HEK293 (cell line): ENCODE results near the gene RDX.

Source experiments
- CTCF ChIA-PET: fragments of 350-600 bp; formaldehyde crosslinking; extraction: SDS; loops from one replicate; lab custom pipeline; 2021; ENCODE audit warnings: antibody characterized with exemption; lab: Yijun Ruan, JAX
- POLR2A ChIA-PET: fragments of 300-600 bp; formaldehyde crosslinking; extraction: SDS; loops from one replicate; lab custom pipeline; 2020; ENCODE audit warnings: antibody characterized with exemption, inconsistent platforms; lab: Yijun Ruan, JAX
- H3K27ac ChIP-seq: fragments of 200-500 bp; sonication (Bioruptor generic); 2 replicates; pipeline ENCODE4 v1.5.1; 2014; ENCODE audit warnings: low read depth, low read length, control low read depth, inconsistent platforms; ENCODE audit errors: extremely low read depth
- H3K36me3 ChIP-seq, 2 experiments: fragments of 200-500 bp in 1 of 2; sonication (Bioruptor generic) in 1 of 2; 1 replicate in 1 of 2; 2 replicates in 1 of 2; pipeline ENCODE4 v1.5.1; 2014 to 2017; ENCODE audit warnings: inconsistent platforms in 2 of 2, low read length in 2 of 2; ENCODE audit not compliant: control insufficient read depth in 2 of 2, insufficient read depth in 1 of 2
- H3K4me1 ChIP-seq: fragments of 200-500 bp; sonication (Bioruptor generic); 2 replicates; pipeline ENCODE4 v1.5.1; 2014; ENCODE audit warnings: mild to moderate bottlenecking, low read length, inconsistent platforms; ENCODE audit not compliant: control insufficient read depth, insufficient read depth
- H3K4me3 ChIP-seq: 2 replicates; pipeline ENCODE4 v1.5.1; 2011; ENCODE audit warnings: low read depth, mild to moderate bottlenecking, control low read depth, low read length, moderate library complexity
- H3K9me3 ChIP-seq: fragments of 200-500 bp; sonication (Bioruptor generic); 2 replicates; pipeline ENCODE4 v1.5.1; 2014; ENCODE audit warnings: low read depth, low read length, inconsistent platforms; ENCODE audit not compliant: control insufficient read depth, insufficient read depth
- MZF1 ChIP-seq: fragments of 450-650 bp; formaldehyde crosslinking; IDR thresholded peaks from 2 replicates; pipeline ENCODE4 v1.5.1; 2017; ENCODE audit warnings: missing biosample characterization, missing genetic modification characterization, borderline replicate concordance
- TCF7L2 ChIP-seq: IDR thresholded peaks from 2 replicates; pipeline ENCODE4 v1.6.1; 2011; ENCODE audit warnings: low read depth, mild to moderate bottlenecking, inconsistent platforms, low read length, moderate library complexity, borderline replicate concordance
- ZBTB20 ChIP-seq: fragments of 450-650 bp; formaldehyde crosslinking; IDR thresholded peaks from 2 replicates; pipeline ENCODE4 v1.5.1; 2016; ENCODE audit warnings: missing biosample characterization, missing genetic modification characterization
- ZBTB48 ChIP-seq: fragments of 450-650 bp; formaldehyde crosslinking; IDR thresholded peaks from 2 replicates; pipeline ENCODE4 v1.5.1; 2016; ENCODE audit warnings: missing biosample characterization, missing genetic modification characterization
- ZBTB7A ChIP-seq: fragments of 450-650 bp; formaldehyde crosslinking; IDR thresholded peaks from 2 replicates; pipeline ENCODE4 v1.5.1; 2016; ENCODE audit warnings: low read depth, missing biosample characterization, missing genetic modification characterization
- ZNF16 ChIP-seq: fragments of 450-650 bp; formaldehyde crosslinking; IDR thresholded peaks from 2 replicates; pipeline ENCODE4 v1.5.1; 2016; ENCODE audit warnings: low read depth, missing biosample characterization, missing genetic modification characterization
- ZNF19 ChIP-seq: fragments of 450-650 bp; formaldehyde crosslinking; IDR thresholded peaks from 2 replicates; pipeline ENCODE4; 2016; ENCODE audit warnings: missing biosample characterization, missing genetic modification characterization, low read depth
- ZNF202 ChIP-seq: fragments of 450-650 bp; formaldehyde crosslinking; IDR thresholded peaks from 2 replicates; pipeline ENCODE4 v1.5.1; 2016; ENCODE audit warnings: missing biosample characterization, missing genetic modification characterization, borderline replicate concordance
- ZNF341 ChIP-seq: fragments of 450-650 bp; formaldehyde crosslinking; IDR thresholded peaks from 2 replicates; pipeline ENCODE4; 2016; ENCODE audit warnings: low read depth, missing biosample characterization, missing genetic modification characterization
- ZNF37A ChIP-seq: fragments of 450-650 bp; IDR thresholded peaks from 2 replicates; pipeline ENCODE4 v1.5.1; 2018; ENCODE audit warnings: missing biosample characterization, missing genetic modification characterization
- ZNF404 ChIP-seq: fragments of 450-650 bp; formaldehyde crosslinking; IDR thresholded peaks from 2 replicates; pipeline ENCODE4 v1.5.1; 2017; ENCODE audit warnings: missing biosample characterization, missing genetic modification characterization
- ZNF555 ChIP-seq: fragments of 450-650 bp; formaldehyde crosslinking; conservative IDR thresholded peaks from 2 replicates; pipeline ENCODE4 v1.5.1; 2017; ENCODE audit warnings: missing biosample characterization, mild to moderate bottlenecking, missing genetic modification characterization, inconsistent platforms
- ZNF560 ChIP-seq: fragments of 450-650 bp; formaldehyde crosslinking; IDR thresholded peaks from 2 replicates; pipeline ENCODE4 v1.5.1; 2017; ENCODE audit warnings: missing biosample characterization, missing genetic modification characterization, borderline replicate concordance
- ZNF660 ChIP-seq: fragments of 450-650 bp; IDR thresholded peaks from 2 replicates; pipeline ENCODE4 v1.5.1; 2018; ENCODE audit warnings: missing biosample characterization, mild to moderate bottlenecking, missing genetic modification characterization
- ZNF785 ChIP-seq: fragments of 450-650 bp; formaldehyde crosslinking; IDR thresholded peaks from 2 replicates; pipeline ENCODE4 v1.5.1; 2016; ENCODE audit warnings: missing biosample characterization, missing genetic modification characterization
- ZSCAN30 ChIP-seq: fragments of 450-650 bp; IDR thresholded peaks from 2 replicates; pipeline ENCODE4 v1.5.1; 2018; ENCODE audit warnings: missing biosample characterization, mild to moderate bottlenecking, missing genetic modification characterization, moderate library complexity
- TF ChIP-seq, protein P1 (sequence below): fragments of 450-650 bp; formaldehyde crosslinking; IDR thresholded peaks from 2 replicates; pipeline ENCODE4 v1.5.1; 2016; ENCODE audit warnings: missing biosample characterization, missing genetic modification characterization
- TF ChIP-seq, protein P2 (sequence below): fragments of 450-650 bp; formaldehyde crosslinking; IDR thresholded peaks from 2 replicates; pipeline ENCODE4 v1.5.1; 2016; ENCODE audit warnings: missing biosample characterization, missing genetic modification characterization, low read depth
- TF ChIP-seq, protein P3 (sequence below): fragments of 450-650 bp; formaldehyde crosslinking; IDR thresholded peaks from 2 replicates; pipeline ENCODE4 v1.5.1; 2016; ENCODE audit warnings: missing biosample characterization, missing genetic modification characterization
- TF ChIP-seq, protein P4 (sequence below): fragments of 450-650 bp; formaldehyde crosslinking; IDR thresholded peaks from 2 replicates; pipeline ENCODE4 v1.5.1; 2017; ENCODE audit warnings: missing biosample characterization, missing genetic modification characterization

Gene RDX

DNA sequence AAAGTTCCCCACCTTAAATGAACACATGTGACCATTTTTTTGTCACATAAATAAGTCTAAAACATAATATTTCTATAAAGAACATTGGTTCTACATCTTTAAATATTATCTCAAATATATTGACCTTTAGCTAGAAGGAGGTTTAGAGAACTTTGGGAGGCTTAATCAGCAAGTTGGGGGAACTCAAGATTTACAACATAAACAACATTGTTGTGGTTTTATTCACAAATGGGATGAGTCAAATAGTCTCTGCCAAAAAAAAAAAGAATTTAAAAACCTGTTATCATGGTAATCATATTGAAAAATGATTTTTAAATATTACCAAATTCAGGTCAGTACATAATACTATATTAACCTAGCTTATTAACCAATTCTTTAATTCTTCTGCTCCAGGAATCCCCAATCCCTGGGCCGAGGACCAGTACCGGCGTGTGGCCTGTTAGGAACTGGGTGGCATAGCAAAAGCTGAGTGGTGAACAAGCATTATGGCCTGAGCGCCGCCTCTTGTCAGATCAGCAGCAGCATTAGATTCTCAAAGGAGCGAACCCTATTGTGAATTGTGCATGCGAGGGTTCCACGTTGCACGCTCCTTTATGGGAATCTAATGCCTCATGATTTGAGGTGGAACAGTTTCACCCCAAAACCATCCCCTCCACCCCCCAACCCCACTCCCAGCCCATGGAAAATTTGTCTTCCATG is 98.2 kb downstream of the RDX start:
- Histone ChIP-seq H3K4me1 (no peaks in the 10 kb centered on the region), H3K4me3 (no peak overlapping the region), H3K27ac (no peak overlapping the region), H3K36me3 (no peaks in the 10 kb centered on the region), H3K9me3 (no peaks in the 10 kb centered on the region)
- no peak for TF ChIP-seq ZSCAN30 (tag by site-specific recombination)
- TF ChIP-seq ZBTB7A (tag by site-specific recombination) = no peak
- no peak for TF ChIP-seq ZNF555 (tag by site-specific recombination)
- TF ChIP-seq, protein P1, sequence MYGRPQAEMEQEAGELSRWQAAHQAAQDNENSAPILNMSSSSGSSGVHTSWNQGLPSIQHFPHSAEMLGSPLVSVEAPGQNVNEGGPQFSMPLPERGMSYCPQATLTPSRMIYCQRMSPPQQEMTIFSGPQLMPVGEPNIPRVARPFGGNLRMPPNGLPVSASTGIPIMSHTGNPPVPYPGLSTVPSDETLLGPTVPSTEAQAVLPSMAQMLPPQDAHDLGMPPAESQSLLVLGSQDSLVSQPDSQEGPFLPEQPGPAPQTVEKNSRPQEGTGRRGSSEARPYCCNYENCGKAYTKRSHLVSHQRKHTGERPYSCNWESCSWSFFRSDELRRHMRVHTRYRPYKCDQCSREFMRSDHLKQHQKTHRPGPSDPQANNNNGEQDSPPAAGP = no peak
- no peak for TF ChIP-seq TCF7L2
- no peak for TF ChIP-seq ZNF560 (tag by site-specific recombination)
- no peak for TF ChIP-seq ZNF19 (tag by site-specific recombination)
- TF ChIP-seq, protein P2, sequence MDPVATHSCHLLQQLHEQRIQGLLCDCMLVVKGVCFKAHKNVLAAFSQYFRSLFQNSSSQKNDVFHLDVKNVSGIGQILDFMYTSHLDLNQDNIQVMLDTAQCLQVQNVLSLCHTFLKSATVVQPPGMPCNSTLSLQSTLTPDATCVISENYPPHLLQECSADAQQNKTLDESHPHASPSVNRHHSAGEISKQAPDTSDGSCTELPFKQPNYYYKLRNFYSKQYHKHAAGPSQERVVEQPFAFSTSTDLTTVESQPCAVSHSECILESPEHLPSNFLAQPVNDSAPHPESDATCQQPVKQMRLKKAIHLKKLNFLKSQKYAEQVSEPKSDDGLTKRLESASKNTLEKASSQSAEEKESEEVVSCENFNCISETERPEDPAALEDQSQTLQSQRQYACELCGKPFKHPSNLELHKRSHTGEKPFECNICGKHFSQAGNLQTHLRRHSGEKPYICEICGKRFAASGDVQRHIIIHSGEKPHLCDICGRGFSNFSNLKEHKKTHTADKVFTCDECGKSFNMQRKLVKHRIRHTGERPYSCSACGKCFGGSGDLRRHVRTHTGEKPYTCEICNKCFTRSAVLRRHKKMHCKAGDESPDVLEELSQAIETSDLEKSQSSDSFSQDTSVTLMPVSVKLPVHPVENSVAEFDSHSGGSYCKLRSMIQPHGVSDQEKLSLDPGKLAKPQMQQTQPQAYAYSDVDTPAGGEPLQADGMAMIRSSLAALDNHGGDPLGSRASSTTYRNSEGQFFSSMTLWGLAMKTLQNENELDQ (tag by site-specific recombination) = no peak
- no peak for TF ChIP-seq ZBTB48 (tag by site-specific recombination)
- no peak for TF ChIP-seq ZNF785 (tag by site-specific recombination)
- no peak for TF ChIP-seq ZBTB20 (tag by site-specific recombination)
- TF ChIP-seq ZNF16 (tag by site-specific recombination) = no peak
- no peak for TF ChIP-seq ZNF37A (tag by site-specific recombination)
- TF ChIP-seq, protein P3, sequence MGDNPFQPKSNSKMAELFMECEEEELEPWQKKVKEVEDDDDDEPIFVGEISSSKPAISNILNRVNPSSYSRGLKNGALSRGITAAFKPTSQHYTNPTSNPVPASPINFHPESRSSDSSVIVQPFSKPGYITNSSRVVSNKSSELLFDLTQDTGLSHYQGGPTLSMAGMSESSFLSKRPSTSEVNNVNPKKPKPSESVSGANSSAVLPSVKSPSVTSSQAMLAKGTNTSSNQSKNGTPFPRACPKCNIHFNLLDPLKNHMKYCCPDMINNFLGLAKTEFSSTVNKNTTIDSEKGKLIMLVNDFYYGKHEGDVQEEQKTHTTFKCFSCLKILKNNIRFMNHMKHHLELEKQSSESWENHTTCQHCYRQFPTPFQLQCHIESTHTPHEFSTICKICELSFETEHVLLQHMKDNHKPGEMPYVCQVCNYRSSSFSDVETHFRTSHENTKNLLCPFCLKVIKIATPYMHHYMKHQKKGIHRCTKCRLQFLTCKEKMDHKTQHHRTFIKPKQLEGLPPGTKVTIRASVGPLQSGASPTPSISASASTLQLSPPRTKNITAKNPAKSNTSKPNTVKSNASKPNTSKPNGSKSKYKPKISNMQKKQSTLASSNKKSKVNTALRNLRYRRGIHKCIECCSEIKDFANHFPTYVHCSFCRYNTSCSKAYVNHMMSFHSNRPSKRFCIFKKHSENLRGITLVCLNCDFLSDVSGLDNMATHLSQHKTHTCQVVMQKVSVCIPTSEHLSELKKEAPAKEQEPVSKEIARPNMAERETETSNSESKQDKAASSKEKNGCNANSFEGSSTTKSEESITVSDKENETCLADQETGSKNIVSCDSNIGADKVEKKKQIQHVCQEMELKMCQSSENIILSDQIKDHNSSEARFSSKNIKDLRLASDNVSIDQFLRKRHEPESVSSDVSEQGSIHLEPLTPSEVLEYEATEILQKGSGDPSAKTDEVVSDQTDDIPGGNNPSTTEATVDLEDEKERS (tag by site-specific recombination) = no peak
- no peak for TF ChIP-seq ZNF404 (tag by site-specific recombination)
- TF ChIP-seq MZF1 (tag by site-specific recombination) = no peak
- TF ChIP-seq, protein P4, sequence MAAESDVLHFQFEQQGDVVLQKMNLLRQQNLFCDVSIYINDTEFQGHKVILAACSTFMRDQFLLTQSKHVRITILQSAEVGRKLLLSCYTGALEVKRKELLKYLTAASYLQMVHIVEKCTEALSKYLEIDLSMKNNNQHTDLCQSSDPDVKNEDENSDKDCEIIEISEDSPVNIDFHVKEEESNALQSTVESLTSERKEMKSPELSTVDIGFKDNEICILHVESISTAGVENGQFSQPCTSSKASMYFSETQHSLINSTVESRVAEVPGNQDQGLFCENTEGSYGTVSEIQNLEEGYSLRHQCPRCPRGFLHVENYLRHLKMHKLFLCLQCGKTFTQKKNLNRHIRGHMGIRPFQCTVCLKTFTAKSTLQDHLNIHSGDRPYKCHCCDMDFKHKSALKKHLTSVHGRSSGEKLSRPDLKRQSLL (tag by site-specific recombination) = no peak
- no peak for TF ChIP-seq ZNF660 (tag by site-specific recombination)
- TF ChIP-seq ZNF202 (tag by site-specific recombination) = no peak
- TF ChIP-seq ZNF341 = no peak
- CTCF ChIA-PET = interaction anchor here (0.8 to 7.9 kb wide), 8 partner anchors 24 to 257 kb away, joined by 3 to 76 read pairs (median 7); partner anchors contain the start of gene FDX1
- POLR2A ChIA-PET = interaction anchor here (0.7 kb wide), 1 partner anchor 91 kb away, joined by 3 read pairs; no protein-coding TSS in a partner anchor
